Lung (tissue), 12 donors: ENCODE results near the gene MYCBP. TPM values are rescaled to one million over a fixed set of nuclear protein-coding genes. Genes with fewer than 3 reads are reported as not detected.

ENCODE experiments used
- ATAC-seq: fragments of 200-7000 bp; cut with Tn5 transposase; one replicate; pipeline ENCODE4 v1.9.1; 2020; ENCODE audit warnings: moderate number of reproducible peaks; ENCODE audit not compliant: insufficient read depth, low FRiP score
- DNase-seq, 3 donors: peaks; one replicate each; pipeline ENCODE4 v3.0.0-alpha.2; 2013 to 2017
- H3K27ac ChIP-seq, 2 donors: one replicate each; pipeline ENCODE4 v1.5.1; 2013; ENCODE audit warnings: mild to moderate bottlenecking in 2 of 2, moderate library complexity in 2 of 2, control low read depth in 1 of 2, inconsistent platforms in 1 of 2, low read depth in 1 of 2, low read length in 1 of 2
- H3K27me3 ChIP-seq, 3 donors: one replicate each; pipeline ENCODE4 v1.5.1; 2013; ENCODE audit warnings: low read length in 2 of 3; ENCODE audit not compliant: control insufficient read depth in 3 of 3, insufficient read depth in 3 of 3
- H3K36me3 ChIP-seq, 4 donors: one replicate each; pipeline ENCODE4 v1.5.1; 2013; ENCODE audit warnings: low read length in 4 of 4, mild to moderate bottlenecking in 1 of 4, moderate library complexity in 1 of 4; ENCODE audit not compliant: control insufficient read depth in 4 of 4, insufficient read depth in 4 of 4
- H3K4me1 ChIP-seq, 5 donors: one replicate each; pipeline ENCODE4 v1.5.1; 2013; ENCODE audit warnings: low read length in 5 of 5, mild to moderate bottlenecking in 2 of 5, moderate library complexity in 1 of 5; ENCODE audit not compliant: control insufficient read depth in 5 of 5, insufficient read depth in 5 of 5
- H3K4me3 ChIP-seq: one replicate; pipeline ENCODE4 v1.5.1; 2013; ENCODE audit warnings: mild to moderate bottlenecking, control low read depth, moderate library complexity
- H3K9ac ChIP-seq, 2 donors: one replicate each; pipeline ENCODE4 v1.5.1; 2013; ENCODE audit warnings: low read length in 2 of 2, control low read depth in 1 of 2; ENCODE audit not compliant: insufficient read depth in 1 of 2
- H3K9me3 ChIP-seq, 4 donors: one replicate each; pipeline ENCODE4 v1.5.1; 2013; ENCODE audit warnings: low read length in 3 of 4, mild to moderate bottlenecking in 1 of 4, moderate library complexity in 1 of 4; ENCODE audit not compliant: control insufficient read depth in 4 of 4, insufficient read depth in 3 of 4
- CTCF ChIP-seq: IDR thresholded peaks from 2 replicates; pipeline ENCODE4 v1.5.1; 2012; ENCODE audit warnings: mild to moderate bottlenecking; ENCODE audit errors: control extremely low read depth, extremely low read depth
- WGBS, 2 donors: extraction: QIAGEN DNeasy Blood & Tissue Kit; methylation state at CpG; one replicate each; pipeline ENCODE4 v1.1.7; 2013; 5-methylcytosine and 5-hydroxymethylcytosine counted together
- polyA plus RNA-seq, 2 donors: library from polyadenylated mRNA; stranded (reverse); fragments of 200-250 nt; gene quantifications; one replicate each; pipeline ENCODE4 v1.2.1, GENCODE V29; 2013
- total RNA-seq, 2 donors: library from RNA; depleted of rRNA in 1 of 2; stranded (reverse); fragments of >200 nt in 1 of 2; gene quantifications; one replicate each; pipeline ENCODE4 v1.2.1, GENCODE V29; 2014 to 2021
- donor health status: control.
- donor health status: control.
- donor health status: Bipolar disorder and iron deficiency.
- donor health status: healthy.
- donor health status: DM: yes; HTN: yes; CAD: no.

MYCBP gene
- total and polyA plus RNA-seq, 4 donors = 11.2 to 26.6 (median 13.9) TPM

- H3K27ac ChIP-seq = no peak overlapping the region
- no peaks in the 10 kb centered on the region for H3K4me1 ChIP-seq
- H3K36me3 ChIP-seq = no peaks in the 10 kb centered on the region
- peaks cover 0 to 17% (median 4%) of the 10 kb centered on the region in 3 donors for H3K27me3 ChIP-seq
- no peak overlapping the region for H3K4me3 ChIP-seq
- H3K9ac ChIP-seq = no peak overlapping the region
- no peak for TF ChIP-seq CTCF
- ATAC-seq (no peak), DNase-seq (no peak)
- WGBS, 2 donors = 61 to 77% methylated on average over 2 of the region's 2 CpGs
- H3K9me3 ChIP-seq = no peaks in the 10 kb centered on the region
These were observed 45.8 kb downstream of the MYCBP start for GRCh38 chr1:38827318-38827717.

GRCh38 chr1:38826886-38827285 is 46.3 kb downstream of the MYCBP start:
- Histone ChIP-seq H3K9ac (no peak overlapping the region), H3K4me1 (no peaks in the 10 kb centered on the region), H3K9me3 (no peaks in the 10 kb centered on the region), H3K27ac (no peak overlapping the region), H3K36me3 (no peaks in the 10 kb centered on the region), H3K27me3 (peaks cover 0 to 15% (median 4%) of the 10 kb centered on the region in 3 donors), H3K4me3 (no peak overlapping the region)
- DNase-seq = no peak
- no peak for ATAC-seq
- TF ChIP-seq CTCF = no peak

- WGBS, 2 donors = 82 to 88% methylated on average over 3 of the region's 3 CpGs
- Histone ChIP-seq H3K36me3 (no peaks in the 10 kb centered on the region), H3K9ac (no peak overlapping the region), H3K9me3 (no peaks in the 10 kb centered on the region), H3K27me3 (peaks cover 0 to 15% (median 4%) of the 10 kb centered on the region in 3 donors), H3K27ac (no peak overlapping the region), H3K4me3 (no peak overlapping the region), H3K4me1 (no peaks in the 10 kb centered on the region)
- no peak for TF ChIP-seq CTCF
- DNase-seq (no peak), ATAC-seq (no peak)
These were observed 46.9 kb downstream of the MYCBP start for GRCh38 chr1:38826262-38826661.

- no peak for TF ChIP-seq CTCF
- 57 to 62% methylated on average over 1 of the region's 1 CpG for WGBS, 2 donors
- peaks cover 0 to 45% (median 19%) of the 10 kb centered on the region in 3 donors for H3K27me3 ChIP-seq
These were observed 52.3 kb downstream of the MYCBP start for GRCh38 chr1:38820860-38821259.

More at GRCh38 chr1:38820860-38821259, 52.3 kb downstream of the MYCBP start:
- Histone ChIP-seq H3K9ac (no peak overlapping the region), H3K4me3 (no peak overlapping the region), H3K9me3 (peaks cover 0 to 6% (median 0%) of the 10 kb centered on the region in 4 donors), H3K27ac (no peak overlapping the region), H3K4me1 (peaks cover 0 to 15% (median 6%) of the 10 kb centered on the region in 5 donors), H3K36me3 (no peaks in the 10 kb centered on the region)
- DNase-seq (no peak), ATAC-seq (no peak)
